ENCODE measurements around the gene LYZL6.
"Not testable (repeated sequence)": the region's sequence is repeated elsewhere in the genome, so short reads cannot be mapped to it uniquely, and the experiment has no call there.

Gene LYZL6

DNA sequence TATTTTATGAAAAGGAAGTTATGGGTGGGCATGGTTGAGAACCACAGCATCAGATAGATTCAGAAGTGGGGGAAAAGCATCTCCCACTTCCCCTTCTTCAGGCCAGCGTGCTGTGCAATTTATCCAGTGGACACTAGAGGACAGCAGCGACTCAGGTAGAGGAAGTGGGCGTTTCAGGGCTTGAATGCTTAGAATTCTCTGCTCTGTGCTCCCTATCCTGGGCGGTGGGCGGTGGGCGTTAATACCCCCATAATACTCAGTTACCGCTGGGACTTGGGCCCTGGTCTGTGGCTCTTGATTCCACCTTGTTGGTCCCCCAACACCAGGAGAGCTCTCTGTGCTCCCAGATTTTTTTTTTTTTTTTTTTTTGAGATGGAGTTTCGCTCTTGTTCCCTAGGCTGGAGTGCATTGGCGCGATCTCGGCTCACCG is 3.7 kb upstream of the LYZL6 start:
- no peak overlapping the region for H3K4me3 ChIP-seq (ENCODE audit: low read depth, low read length)
- TF ChIP-seq CTCF (IDR thresholded peaks at IDR 0.05; ENCODE audit: low read depth, low read length): peak; percentile 87

GRCh38 chr17:35944151-35944550 is 638 bp upstream of the LYZL6 start:
- H3K4me3 ChIP-seq (ENCODE audit: low read depth, low read length): no peak overlapping the region
- no peak for TF ChIP-seq CTCF (IDR thresholded peaks at IDR 0.05; ENCODE audit: low read depth, low read length)

DNA sequence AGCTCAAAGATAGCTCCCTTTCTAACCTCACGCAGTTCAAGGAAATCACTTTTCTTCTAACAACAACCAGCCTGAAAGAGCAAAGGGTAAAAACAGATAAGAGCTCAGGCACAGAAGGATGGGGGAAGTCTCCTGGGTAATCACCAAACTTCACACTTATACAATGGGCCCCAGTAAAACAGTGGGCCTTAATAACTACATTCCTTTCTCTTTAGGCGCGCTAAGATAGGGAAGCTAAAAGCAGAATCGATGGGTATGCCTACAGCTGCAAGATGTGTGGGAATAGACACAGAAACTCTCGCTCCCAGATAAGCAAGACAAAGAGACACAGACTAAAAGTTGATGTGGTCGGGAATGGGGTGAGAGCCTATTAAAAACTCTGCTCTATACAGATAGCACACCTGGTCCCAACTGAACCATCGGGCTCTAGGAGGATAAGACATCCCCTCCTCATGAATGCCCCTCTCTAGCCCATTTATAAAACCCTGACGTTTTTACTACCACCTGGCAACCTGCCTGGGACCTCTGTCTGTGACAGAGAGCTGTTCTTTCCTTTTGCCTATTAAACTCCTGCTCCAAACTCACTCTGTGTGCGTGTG is 826 bp downstream of the LYZL6 start:
- TF ChIP-seq CTCF (IDR thresholded peaks at IDR 0.05; ENCODE audit: low read depth, low read length): no peak
- no peak overlapping the region for H3K4me3 ChIP-seq (ENCODE audit: low read depth, low read length)

GRCh38 chr17:35938492-35938891 is 5.0 kb downstream of the LYZL6 start:
- not testable (repeated sequence) for H3K4me3 ChIP-seq (ENCODE audit: low read depth, low read length)

DNA sequence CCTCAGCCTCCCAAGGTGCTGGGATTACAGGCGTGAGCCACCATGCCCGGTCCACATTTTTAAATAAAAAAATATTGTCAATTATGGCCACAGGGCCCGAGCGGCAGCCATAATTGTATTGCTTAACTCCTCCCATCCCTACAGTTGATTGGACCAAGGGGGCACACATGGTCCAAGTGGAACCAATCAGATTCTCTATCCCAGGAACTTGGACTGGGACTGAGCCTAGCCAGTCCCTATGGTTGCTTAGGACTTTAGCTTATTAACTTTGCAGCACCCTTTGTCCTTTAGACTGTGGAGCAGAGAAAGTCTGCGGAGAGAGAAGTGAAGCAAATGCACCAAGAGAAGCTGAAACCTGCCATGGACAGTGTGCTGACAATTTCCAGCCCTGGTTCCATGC is 7.5 kb downstream of the LYZL6 start:
- no peak overlapping the region for H3K4me3 ChIP-seq (ENCODE audit: low read depth, low read length)
- TF ChIP-seq CTCF (IDR thresholded peaks at IDR 0.05; ENCODE audit: low read depth, low read length): no peak

DNA sequence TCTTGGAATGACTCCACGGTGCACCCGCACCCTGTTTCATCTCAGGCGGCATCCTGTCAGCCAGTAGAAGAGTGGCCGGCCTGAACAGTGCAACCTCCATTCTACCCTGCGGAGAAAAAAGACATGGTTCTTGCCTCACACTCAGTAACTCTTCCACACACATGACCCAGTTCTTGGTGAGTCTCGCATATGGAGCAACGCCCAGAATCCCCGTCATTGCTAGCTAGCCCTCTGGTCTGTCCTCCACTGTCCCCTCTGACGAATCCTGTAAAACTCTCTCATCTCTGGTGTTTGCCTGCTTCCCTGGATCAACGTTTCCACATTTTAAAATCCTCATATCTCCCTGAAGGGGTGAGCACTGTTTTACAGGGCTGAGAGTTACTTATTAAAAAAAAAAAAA is 8.8 kb downstream of the LYZL6 start:
- no peak overlapping the region for H3K4me3 ChIP-seq (ENCODE audit: low read depth, low read length)
- no peak for TF ChIP-seq CTCF (IDR thresholded peaks at IDR 0.05; ENCODE audit: low read depth, low read length)

- no peak for TF ChIP-seq CTCF (IDR thresholded peaks at IDR 0.05; ENCODE audit: low read depth, low read length)
- no peak overlapping the region for H3K4me3 ChIP-seq (ENCODE audit: low read depth, low read length)
Measured at GRCh38 chr17:35932586-35932985, 10.9 kb downstream of the LYZL6 start.

DNA sequence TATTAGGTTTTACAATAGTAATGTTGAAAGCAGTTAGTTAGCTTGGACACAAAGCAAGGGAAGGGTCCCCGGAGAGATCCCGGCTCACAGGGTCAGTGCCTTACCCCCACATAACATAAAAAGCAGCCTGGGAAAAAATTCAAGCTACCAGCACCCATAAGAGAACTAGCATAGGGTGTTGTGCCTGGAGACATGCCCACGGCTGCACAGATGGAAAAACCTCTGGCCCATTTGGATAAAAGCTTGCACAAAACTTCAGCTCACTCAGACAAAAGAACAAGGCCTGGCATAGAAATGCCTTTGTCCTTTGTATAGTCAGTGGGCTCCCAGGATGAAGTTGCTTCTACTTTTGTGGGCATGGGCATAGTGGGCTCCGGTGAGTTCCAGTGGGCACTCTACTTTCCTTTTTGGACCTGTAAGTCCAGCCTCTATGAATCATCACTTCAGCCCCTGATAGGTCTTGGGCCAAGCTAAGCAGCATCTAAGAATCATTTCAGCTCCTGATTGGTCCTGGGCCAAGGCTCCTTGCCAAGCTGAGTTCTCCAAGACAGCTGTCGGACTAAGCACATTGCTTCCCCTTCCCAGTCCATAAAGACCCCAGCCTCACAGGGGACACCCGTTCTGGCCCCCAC is 11.6 kb downstream of the LYZL6 start:
- TF ChIP-seq CTCF (IDR thresholded peaks at IDR 0.05; ENCODE audit: low read depth, low read length): no peak

More for the DNA sequence above, 11.6 kb downstream of the LYZL6 start:
- no peak overlapping the region for H3K4me3 ChIP-seq (ENCODE audit: low read depth, low read length)

Data from WI38 (cell line).